Osteoblast (primary cell): ENCODE measurements around the gene WWTR1. TPM values are rescaled to one million over a fixed set of nuclear protein-coding genes. Genes with fewer than 3 reads are reported as not detected.

Source experiments
- DNase-seq: peaks from one replicate; pipeline ENCODE4 v3.0.0; 2011; ENCODE audit warnings: low spot score, mixed read lengths; ENCODE audit not compliant: insufficient read length; ENCODE audit errors: missing footprints
- H2AFZ ChIP-seq: 2 replicates; pipeline ENCODE4 v1.6.0; 2011; ENCODE audit warnings: mild to moderate bottlenecking, low read length
- H3K27ac ChIP-seq: 2 replicates; pipeline ENCODE4 v1.5.1; 2011; ENCODE audit warnings: mild to moderate bottlenecking, low read depth, low read length, moderate library complexity
- H3K27me3 ChIP-seq: 2 replicates; pipeline ENCODE4 v1.6.0; 2012; ENCODE audit warnings: mild to moderate bottlenecking, control low read depth, inconsistent platforms, low read length, moderate library complexity; ENCODE audit not compliant: insufficient read depth
- H3K36me3 ChIP-seq: 2 replicates; pipeline ENCODE4 v1.5.1; 2011; ENCODE audit warnings: mild to moderate bottlenecking, low read length, control low read depth, moderate library complexity; ENCODE audit not compliant: insufficient read depth
- H3K4me1 ChIP-seq: 2 replicates; pipeline ENCODE4 v1.5.1; 2011; ENCODE audit warnings: mild to moderate bottlenecking, low read length, control low read depth, moderate library complexity; ENCODE audit not compliant: insufficient read depth
- H3K4me2 ChIP-seq: 2 replicates; pipeline ENCODE4 v1.6.0; 2011; ENCODE audit warnings: mild to moderate bottlenecking, low read length; ENCODE audit not compliant: insufficient read depth
- H3K4me3 ChIP-seq: fragments of 200-600 bp; sonication (generic); 3 replicates; pipeline ENCODE4 v1.5.1; 2012; ENCODE audit warnings: mild to moderate bottlenecking, low read length, inconsistent platforms; ENCODE audit not compliant: insufficient read depth
- H3K79me2 ChIP-seq: 2 replicates; pipeline ENCODE4 v1.6.0; 2012; ENCODE audit warnings: mild to moderate bottlenecking, low read length, control low read depth, inconsistent platforms; ENCODE audit not compliant: insufficient read depth
- H3K9me3 ChIP-seq: 2 replicates; pipeline ENCODE4 v1.5.1; 2011; ENCODE audit warnings: low read depth, low read length, control low read depth
- H4K20me1 ChIP-seq: 2 replicates; pipeline ENCODE4 v1.6.0; 2012; ENCODE audit warnings: mild to moderate bottlenecking, low read length, control low read depth; ENCODE audit not compliant: insufficient read depth
- CTCF ChIP-seq: IDR thresholded peaks from 2 replicates; pipeline ENCODE4 v1.5.1; 2011; ENCODE audit warnings: mild to moderate bottlenecking, low read depth, low read length, moderate library complexity; ENCODE audit errors: extremely low read depth
- total RNA-seq: library from RNA; depleted of rRNA; stranded (reverse); fragments of >200 nt; gene quantifications from 2 replicates; pipeline ENCODE4 v1.2.3, GENCODE V29; 2012

WWTR1 gene
- total RNA-seq, 1 donor = 84.7 TPM

- no peaks in the 10 kb centered on the region for H3K27me3 ChIP-seq
- H3K36me3 ChIP-seq = no peaks in the 10 kb centered on the region
- peaks cover 91% of the 10 kb centered on the region for H3K4me1 ChIP-seq
- no peak overlapping the region for H3K4me3 ChIP-seq
- no peak overlapping the region for H2AFZ ChIP-seq
- H3K4me2 ChIP-seq = no peak overlapping the region
- peaks cover 55% of the 10 kb centered on the region for H3K79me2 ChIP-seq
- no peaks in the 10 kb centered on the region for H3K9me3 ChIP-seq
- H4K20me1 ChIP-seq = peaks cover 3% of the 10 kb centered on the region
- no peak for DNase-seq
- TF ChIP-seq CTCF = no peak
- H3K27ac ChIP-seq = peak overlapping the region; percentile 96
Observed at GRCh38 chr3:149577801-149578200, 80.0 kb downstream of the WWTR1 start.

- peaks cover 1% of the 10 kb centered on the region for H4K20me1 ChIP-seq
- H3K4me2 ChIP-seq = peak overlapping the region; percentile 73
- H3K27ac ChIP-seq = peak overlapping the region; percentile 96
- no peaks in the 10 kb centered on the region for H3K9me3 ChIP-seq
- H3K27me3 ChIP-seq = no peaks in the 10 kb centered on the region
- peaks cover 68% of the 10 kb centered on the region for H3K79me2 ChIP-seq
- peak overlapping the region; percentile 37 for H3K4me3 ChIP-seq
- TF ChIP-seq CTCF = no peak
- DNase-seq = peak; percentile 68
- peaks cover 13% of the 10 kb centered on the region for H3K36me3 ChIP-seq
- H3K4me1 ChIP-seq = peaks cover 90% of the 10 kb centered on the region
- no peak overlapping the region for H2AFZ ChIP-seq
Observed at GRCh38 chr3:149575961-149576564, 81.8 kb downstream of the WWTR1 start.

GRCh38 chr3:149575213-149575960 lies 82.4 kb downstream of the WWTR1 start:
- H3K4me3 ChIP-seq = peak overlapping the region; percentile 37
- peak overlapping the region; percentile 73 for H3K4me2 ChIP-seq
- H3K79me2 ChIP-seq = peaks cover 67% of the 10 kb centered on the region
- TF ChIP-seq CTCF = no peak
- H3K36me3 ChIP-seq = peaks cover 19% of the 10 kb centered on the region
- H4K20me1 ChIP-seq = no peaks in the 10 kb centered on the region
- H3K4me1 ChIP-seq = peaks cover 84% of the 10 kb centered on the region
- no peaks in the 10 kb centered on the region for H3K27me3 ChIP-seq
- peak; percentile 68 for DNase-seq
- H2AFZ ChIP-seq = no peak overlapping the region
- peak overlapping the region; percentile 96 for H3K27ac ChIP-seq
- no peaks in the 10 kb centered on the region for H3K9me3 ChIP-seq

GRCh38 chr3:149572796-149573414 lies 84.9 kb downstream of the WWTR1 start:
- no peaks in the 10 kb centered on the region for H3K9me3 ChIP-seq
- no peaks in the 10 kb centered on the region for H4K20me1 ChIP-seq
- H3K4me2 ChIP-seq = peak overlapping the region; percentile 25
- no peaks in the 10 kb centered on the region for H3K27me3 ChIP-seq
- no peak overlapping the region for H3K4me3 ChIP-seq
- DNase-seq = no peak
- no peak for TF ChIP-seq CTCF
- no peak overlapping the region for H2AFZ ChIP-seq
- peaks cover 62% of the 10 kb centered on the region for H3K4me1 ChIP-seq
- H3K36me3 ChIP-seq = peaks cover 26% of the 10 kb centered on the region
- peaks cover 64% of the 10 kb centered on the region for H3K79me2 ChIP-seq
- H3K27ac ChIP-seq = peak overlapping the region; percentile 96
